ENCODE data around the gene LYSMD1.
A peak's percentile ranks its signal among the peaks of the same experiment; 100 is the strongest.

The LYSMD1 gene

DNA sequence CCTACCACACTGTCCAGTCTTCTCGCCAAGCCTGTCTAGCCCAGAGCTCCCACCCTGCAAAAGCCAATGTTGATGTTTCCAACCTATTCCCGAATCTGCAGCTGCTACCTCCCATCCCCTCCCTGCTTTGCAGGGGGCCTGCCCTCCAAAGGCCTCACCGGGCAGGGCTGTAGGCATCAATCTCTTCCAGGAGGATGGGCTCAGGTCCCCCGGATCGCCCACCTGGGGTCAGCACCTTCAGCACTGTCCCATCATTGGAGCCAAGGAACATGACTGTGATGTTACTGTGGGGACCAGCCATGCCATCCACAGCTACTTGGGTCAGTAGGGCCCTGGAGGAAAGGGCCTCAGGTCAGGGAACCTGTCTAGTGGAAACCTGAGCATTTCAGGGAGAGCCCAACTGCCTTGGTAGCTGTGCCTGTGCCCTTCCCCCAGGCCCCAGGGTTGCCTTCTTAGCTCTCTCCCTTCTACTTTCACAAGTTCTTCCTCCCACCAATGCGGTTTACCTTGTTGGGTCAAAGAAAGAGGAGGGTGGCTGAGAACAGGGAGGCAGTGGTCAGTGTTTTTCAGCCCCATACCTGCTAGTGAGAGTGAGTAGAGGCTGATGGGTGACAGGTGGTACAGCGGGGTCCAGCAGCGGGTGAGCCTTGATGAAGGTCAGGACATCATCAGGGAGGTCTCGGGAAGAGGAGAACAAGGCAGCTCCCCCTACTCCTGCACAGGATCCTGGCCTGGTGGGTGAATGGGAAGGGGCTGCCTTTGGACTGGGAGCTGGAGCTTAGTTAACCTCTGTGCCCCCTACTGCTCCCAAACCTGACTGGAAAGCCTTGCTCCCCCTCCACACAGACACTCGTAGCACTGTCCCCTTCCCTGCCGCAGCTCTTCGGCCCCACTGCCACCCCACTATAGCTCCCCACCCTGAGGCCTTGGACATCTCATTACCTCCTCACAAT is 30.0 kb downstream of the LYSMD1 start:
- DNase-seq = no peak

DNA sequence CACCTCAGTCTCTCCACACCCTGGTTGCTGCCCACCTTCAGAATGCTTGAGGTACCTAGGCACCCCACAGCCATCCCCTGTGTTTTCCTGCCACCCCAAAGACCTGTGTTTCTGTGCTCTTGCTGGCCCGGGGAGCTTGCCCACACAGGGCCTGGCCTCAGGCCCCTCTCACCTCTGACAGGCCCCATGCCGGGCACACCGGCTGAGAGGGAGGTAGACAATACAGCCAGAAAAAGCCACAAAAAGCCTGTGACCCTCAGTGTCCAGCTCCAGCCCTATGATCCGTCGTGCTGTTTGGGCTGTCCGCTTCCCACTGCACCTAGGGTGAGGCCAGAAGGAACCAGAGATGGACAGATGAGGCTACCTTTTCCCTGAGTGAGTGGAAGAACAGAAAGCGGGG is 30.7 kb downstream of the LYSMD1 start:
- no peak for DNase-seq

DNA sequence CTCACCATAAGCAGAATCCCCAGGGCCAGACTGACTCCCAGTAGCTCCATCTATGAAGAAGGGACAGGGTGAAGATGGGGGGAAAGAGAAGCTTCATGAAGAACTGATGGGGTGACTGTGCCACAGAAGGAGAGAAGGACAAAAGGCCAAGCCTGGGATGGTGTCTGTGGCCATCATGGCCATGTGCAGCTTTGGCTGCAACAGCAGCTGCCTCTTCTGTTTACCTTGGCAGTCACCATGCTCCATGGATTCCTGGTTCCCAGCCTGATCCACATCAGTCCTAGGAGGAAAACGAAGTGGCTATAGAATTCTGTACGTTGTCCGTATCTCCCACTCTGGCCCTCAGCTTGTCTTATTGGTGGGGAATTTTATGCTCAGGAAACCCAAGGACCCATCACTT is 31.3 kb downstream of the LYSMD1 start:
- DNase-seq = no peak

DNA sequence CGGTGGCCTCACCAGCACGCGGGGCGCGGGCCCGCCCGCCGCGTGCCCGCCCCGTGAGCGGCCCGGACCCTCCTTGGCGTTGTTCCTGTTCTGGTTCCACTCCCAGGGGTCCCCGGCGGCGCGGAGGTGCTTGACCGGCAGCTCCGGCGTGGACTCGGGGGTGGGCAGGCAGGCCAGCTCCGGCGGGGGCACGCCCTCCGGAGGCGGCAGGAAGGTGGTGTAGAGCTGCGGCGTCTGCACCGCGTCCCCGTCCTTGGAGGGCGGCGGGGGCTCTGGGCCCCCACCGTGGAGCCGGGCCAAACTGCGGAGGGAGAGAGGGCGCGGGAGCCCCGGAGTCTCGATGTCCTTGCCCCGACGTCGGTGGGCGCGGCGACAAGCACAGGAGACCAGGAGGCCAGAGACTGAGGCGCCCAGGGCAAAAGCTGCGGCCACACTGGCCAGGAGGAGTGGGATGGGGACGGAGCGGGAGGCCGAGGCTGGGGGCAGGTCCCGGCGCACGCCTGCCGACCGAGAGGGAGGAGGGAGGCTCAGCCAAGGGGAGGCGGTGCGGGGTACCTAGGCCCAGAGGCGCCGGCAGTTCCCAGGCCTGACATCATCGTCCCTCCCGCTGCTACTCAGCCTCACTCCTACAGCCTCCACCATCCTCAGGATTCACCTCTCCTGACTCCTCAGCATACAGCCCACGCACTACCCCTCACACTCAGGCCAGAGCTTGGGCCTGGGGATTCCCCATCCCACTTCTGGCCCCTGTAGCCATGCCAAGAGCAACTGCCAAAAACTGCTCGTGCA is 32.5 kb downstream of the LYSMD1 start:
- DNase-seq = no peak

DNA sequence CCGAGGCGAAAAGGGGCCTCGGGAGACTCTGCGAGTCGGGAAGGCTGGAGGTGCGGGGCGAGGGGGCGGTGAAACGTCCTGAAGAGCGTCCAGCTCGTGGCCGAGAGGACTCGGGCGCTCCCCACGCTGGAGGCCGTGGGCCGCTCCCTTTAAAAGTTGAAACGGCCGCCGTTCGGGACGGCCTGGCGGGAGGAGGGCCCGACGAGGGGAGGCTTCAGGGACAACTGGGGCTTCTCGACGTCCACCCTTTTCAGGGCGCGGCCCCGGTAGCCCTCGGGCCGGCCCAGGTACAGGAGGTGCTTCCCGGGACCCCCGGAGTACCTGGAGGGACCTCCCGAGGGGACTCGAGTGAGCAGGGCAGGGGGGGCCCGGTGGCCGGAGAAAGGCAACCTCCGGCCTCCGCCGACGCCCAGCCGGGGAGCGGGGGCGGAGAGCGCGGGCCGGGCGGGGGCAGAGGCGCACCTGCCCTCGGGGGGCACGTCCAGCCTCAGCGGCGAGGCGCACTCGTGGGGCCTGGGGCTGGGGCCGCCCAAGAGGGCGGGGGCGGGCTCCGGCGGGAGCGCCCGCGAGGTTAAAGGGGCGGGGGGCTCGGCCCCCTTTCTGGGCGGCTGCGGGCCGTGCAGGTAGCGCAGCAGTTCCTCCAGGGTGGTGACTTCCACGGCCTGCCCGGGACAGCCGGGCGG is 33.2 kb downstream of the LYSMD1 start:
- no peak for DNase-seq

DNA sequence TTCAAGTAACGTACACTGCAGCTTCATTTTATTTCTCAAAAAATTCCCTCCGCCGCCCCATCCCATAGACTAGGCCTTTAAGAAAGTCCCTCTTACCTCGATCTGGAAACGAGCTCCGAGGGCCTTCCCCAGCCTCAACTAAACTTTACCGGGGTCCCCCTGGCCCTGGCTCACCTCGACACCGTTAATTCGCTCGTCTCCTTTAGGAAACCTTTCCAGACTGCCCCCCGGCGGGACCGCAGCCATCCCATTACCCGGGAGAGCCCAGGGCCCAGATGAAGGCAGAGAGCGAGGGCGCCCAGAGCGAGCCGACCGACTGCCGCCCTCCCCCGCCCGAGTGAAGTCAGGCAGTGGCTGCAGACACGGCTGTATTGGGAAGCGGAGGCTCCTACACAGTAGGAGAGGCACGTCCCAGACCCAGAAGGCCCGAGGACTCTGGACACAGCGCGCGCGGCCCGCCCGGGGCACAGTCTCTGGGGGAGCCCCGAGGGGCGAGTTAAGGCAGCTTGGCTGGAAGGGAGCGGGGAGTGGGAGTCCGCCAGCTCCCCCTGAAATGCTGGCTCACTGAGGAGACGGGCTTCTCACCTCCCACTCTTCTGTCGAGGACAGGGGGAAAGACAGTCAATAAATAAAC is 33.9 kb downstream of the LYSMD1 start:
- DNase-seq = peak in 2 of 14 donors; percentile 27 to 33

DNA sequence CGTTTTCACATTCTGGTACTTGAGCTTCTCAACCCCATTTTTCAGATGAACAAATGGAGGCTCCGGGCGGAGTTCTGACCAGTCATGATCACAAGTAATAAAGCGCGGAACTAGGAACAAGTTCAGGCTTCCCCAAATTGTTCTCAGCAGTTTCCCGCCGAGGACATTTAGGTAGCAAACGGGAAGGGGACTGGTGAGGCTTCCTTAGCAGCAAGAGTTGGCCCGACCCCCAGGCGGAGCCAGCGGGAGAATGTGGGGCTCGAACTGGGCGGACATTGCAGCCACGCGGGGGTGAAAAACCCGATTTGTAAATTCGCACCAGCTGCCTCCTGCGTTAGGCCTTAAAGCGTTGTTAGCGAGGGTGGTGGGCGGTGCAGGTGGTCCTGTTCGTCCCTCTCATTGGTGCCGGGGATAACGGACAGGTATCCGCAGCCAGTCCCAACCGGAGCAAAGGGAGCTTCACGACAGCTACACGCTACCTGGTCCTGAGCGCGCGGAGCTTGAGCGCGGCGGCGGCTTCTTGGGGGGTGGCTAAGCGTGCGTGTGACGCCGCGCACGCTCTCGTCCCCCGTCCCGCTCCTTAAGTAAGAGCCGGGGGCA is 34.6 kb downstream of the LYSMD1 start:
- peak in 12 of 14 donors; percentile 9 to 92 (median 50) for DNase-seq

DNA sequence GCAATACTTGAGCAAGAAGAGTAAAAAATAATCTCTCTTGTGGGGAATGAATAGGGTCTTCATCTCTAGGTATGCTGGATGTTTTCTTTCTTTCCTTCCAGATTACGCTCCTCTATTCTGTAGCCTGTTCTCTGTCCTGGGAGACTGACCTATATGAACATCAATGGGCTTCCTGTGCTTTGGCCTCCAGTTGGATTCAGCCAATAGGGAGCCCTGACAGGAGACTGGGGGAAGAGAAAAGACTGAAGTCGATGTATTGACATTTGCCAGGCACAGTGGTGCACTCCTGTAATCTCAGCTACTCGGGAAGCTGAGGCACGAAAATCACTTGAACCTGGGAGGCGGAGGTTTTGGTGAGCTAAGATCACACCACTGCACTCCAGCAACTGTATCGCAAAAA is 36.9 kb downstream of the LYSMD1 start:
- DNase-seq = no peak

DNA sequence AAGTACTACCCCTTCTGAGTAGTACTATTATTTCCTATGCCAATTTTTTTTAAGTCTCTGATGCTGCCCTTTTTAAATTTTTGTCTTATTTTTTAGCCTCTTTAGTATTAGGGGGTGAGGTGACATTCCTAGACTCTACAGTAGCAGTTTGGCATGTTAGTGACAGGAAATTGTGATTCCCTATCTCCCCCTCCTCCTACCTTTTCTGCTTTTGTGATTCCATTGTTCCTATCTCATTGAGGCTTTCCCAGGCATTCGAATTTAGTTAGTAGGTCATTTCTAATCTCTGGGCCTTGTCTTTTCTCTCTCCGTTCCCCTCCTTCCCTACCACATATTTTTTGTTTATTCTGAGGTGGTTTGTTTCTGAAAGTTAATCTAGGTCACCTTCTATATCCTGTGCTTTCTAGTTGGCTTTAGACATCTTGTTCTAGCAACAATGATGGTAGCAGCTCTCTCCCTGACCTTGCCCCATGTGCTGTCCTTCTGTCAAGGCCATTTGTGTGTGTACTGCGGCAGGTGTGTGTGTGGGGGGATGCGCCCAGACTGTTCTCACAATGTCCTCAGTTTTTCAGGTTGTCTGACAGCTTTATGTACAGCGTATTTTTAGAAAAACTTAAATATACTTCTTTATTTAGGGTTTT is 40.8 kb downstream of the LYSMD1 start:
- no peak for DNase-seq

DNA sequence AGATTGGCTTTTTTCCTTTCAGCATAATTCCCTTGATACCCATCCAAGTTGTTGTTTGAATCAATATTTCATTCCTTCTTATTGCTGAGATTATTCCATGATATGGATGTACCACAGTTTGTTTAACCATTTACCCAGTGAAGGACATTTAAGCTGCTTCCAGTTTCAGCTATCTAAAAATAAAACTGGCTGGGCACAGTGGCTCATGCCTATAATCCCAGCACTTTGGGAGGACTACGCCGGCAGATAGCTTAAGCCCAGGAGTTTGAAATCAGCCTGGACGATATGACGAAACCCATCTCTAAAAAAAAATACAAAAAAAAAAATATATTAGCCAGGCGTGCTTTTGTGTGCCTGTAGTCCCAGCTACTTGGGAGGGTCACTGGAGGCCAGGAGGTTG is 51.8 kb downstream of the LYSMD1 start:
- no peak for DNase-seq
